WERI-Rb-1 (cell line): ENCODE measurements around the gene TMEM132C.

Experiments used
- DNase-seq: peaks from one replicate; pipeline ENCODE4 v3.0.0-alpha.2; 2020
- H3K27ac ChIP-seq: fragments of 250-450 bp; sonication (Bioruptor Pico); 2 replicates; pipeline ENCODE4 v1.5.1; 2020; ENCODE audit warnings: mild to moderate bottlenecking, moderate library complexity
- H3K27me3 ChIP-seq: fragments of 250-450 bp; sonication (Bioruptor Pico); 2 replicates; pipeline ENCODE4 v1.5.1; 2021; ENCODE audit warnings: mild to moderate bottlenecking, low read depth, moderate library complexity; ENCODE audit not compliant: insufficient read depth, severe bottlenecking
- H3K36me3 ChIP-seq: fragments of 250-450 bp; sonication (Bioruptor Pico); 2 replicates; pipeline ENCODE4 v1.5.1; 2020; ENCODE audit warnings: mild to moderate bottlenecking, moderate library complexity
- H3K4me3 ChIP-seq: 2 replicates; pipeline ENCODE4 v1.5.1; 2011; ENCODE audit warnings: low read depth, mild to moderate bottlenecking, control low read depth, low read length
- H3K9me3 ChIP-seq: fragments of 250-450 bp; sonication (Bioruptor Pico); 2 replicates; pipeline ENCODE4 v1.5.1; 2021; ENCODE audit warnings: mild to moderate bottlenecking, moderate library complexity; ENCODE audit not compliant: severe bottlenecking
- CTCF ChIP-seq: IDR thresholded peaks from 2 replicates; pipeline ENCODE4 v1.5.1; 2011; ENCODE audit warnings: low read depth, mild to moderate bottlenecking, control low read depth, inconsistent platforms, low read length

The TMEM132C gene

GRCh38 chr12:128423205-128423604 lies 156.2 kb downstream of the TMEM132C start:
- H3K4me3 ChIP-seq: no peak overlapping the region
- no peak overlapping the region for H3K27ac ChIP-seq
- no peaks in the 10 kb centered on the region for H3K36me3 ChIP-seq
- no peaks in the 10 kb centered on the region for H3K9me3 ChIP-seq
- TF ChIP-seq CTCF: no peak
- no peaks in the 10 kb centered on the region for H3K27me3 ChIP-seq
- DNase-seq: no peak

- no peak for TF ChIP-seq CTCF
- Histone ChIP-seq H3K27ac (no peak overlapping the region), H3K9me3 (no peaks in the 10 kb centered on the region), H3K4me3 (no peak overlapping the region), H3K27me3 (no peaks in the 10 kb centered on the region), H3K36me3 (no peaks in the 10 kb centered on the region)
- DNase-seq: no peak
These were observed 158.0 kb downstream of the TMEM132C start for GRCh38 chr12:128424931-128425431.

GRCh38 chr12:128425666-128426331 lies 158.8 kb downstream of the TMEM132C start:
- DNase-seq: no peak
- H3K27ac ChIP-seq: no peak overlapping the region
- H3K9me3 ChIP-seq: no peaks in the 10 kb centered on the region
- no peaks in the 10 kb centered on the region for H3K36me3 ChIP-seq
- H3K27me3 ChIP-seq: no peaks in the 10 kb centered on the region
- no peak for TF ChIP-seq CTCF
- no peak overlapping the region for H3K4me3 ChIP-seq

- no peaks in the 10 kb centered on the region for H3K9me3 ChIP-seq
- no peak for DNase-seq
- no peak overlapping the region for H3K27ac ChIP-seq
- no peaks in the 10 kb centered on the region for H3K27me3 ChIP-seq
- no peak overlapping the region for H3K4me3 ChIP-seq
- H3K36me3 ChIP-seq: no peaks in the 10 kb centered on the region
- no peak for TF ChIP-seq CTCF
These were observed 159.5 kb downstream of the TMEM132C start for GRCh38 chr12:128426511-128426910.

GRCh38 chr12:128439796-128440195 lies 172.8 kb downstream of the TMEM132C start:
- H3K27me3 ChIP-seq: no peaks in the 10 kb centered on the region
- no peak overlapping the region for H3K27ac ChIP-seq
- H3K9me3 ChIP-seq: no peaks in the 10 kb centered on the region
- no peak for TF ChIP-seq CTCF
- H3K36me3 ChIP-seq: no peaks in the 10 kb centered on the region
- H3K4me3 ChIP-seq: no peak overlapping the region
- DNase-seq: no peak

GRCh38 chr12:128442096-128442495 lies 175.1 kb downstream of the TMEM132C start:
- H3K27ac ChIP-seq: no peak overlapping the region
- H3K27me3 ChIP-seq: no peaks in the 10 kb centered on the region
- no peaks in the 10 kb centered on the region for H3K36me3 ChIP-seq
- TF ChIP-seq CTCF: no peak
- H3K4me3 ChIP-seq: no peak overlapping the region
- no peaks in the 10 kb centered on the region for H3K9me3 ChIP-seq
- DNase-seq: no peak
